DOHH2 (cell line): ENCODE measurements around the gene VKORC1.

ENCODE experiments used
- H3F3A ChIP-seq: fragments of 200-600 bp; sonication (generic), shearing (Covaris generic); 2 replicates; pipeline ENCODE4 v1.6.0; 2016; ENCODE audit warnings: antibody characterized with exemption, mild to moderate bottlenecking; ENCODE audit not compliant: control insufficient read depth, insufficient read depth
- H3K27ac ChIP-seq: fragments of 200-600 bp; sonication (generic); 2 replicates; pipeline ENCODE4 v1.5.1; 2014; ENCODE audit warnings: low read depth, mild to moderate bottlenecking, low read length, moderate library complexity
- H3K27me3 ChIP-seq: fragments of 200-600 bp; sonication (generic); 2 replicates; pipeline ENCODE4 v1.6.1; 2014; ENCODE audit warnings: mild to moderate bottlenecking, low read length, mixed read lengths; ENCODE audit not compliant: control insufficient read depth
- H3K36me3 ChIP-seq: fragments of 200-600 bp; sonication (generic); 2 replicates; pipeline ENCODE4 v1.6.1; 2014; ENCODE audit warnings: mild to moderate bottlenecking, low read length, moderate library complexity, mixed read lengths; ENCODE audit not compliant: control insufficient read depth
- H3K4me1 ChIP-seq: fragments of 200-600 bp; sonication (generic); 2 replicates; pipeline ENCODE4 v1.6.1; 2014; ENCODE audit warnings: mild to moderate bottlenecking, low read length, mixed read lengths; ENCODE audit not compliant: control insufficient read depth
- H3K4me2 ChIP-seq: fragments of 200-600 bp; sonication (generic); 2 replicates; pipeline ENCODE4 v1.6.0; 2014; ENCODE audit warnings: mild to moderate bottlenecking, low read length, moderate library complexity
- H3K4me3 ChIP-seq: fragments of 200-600 bp; sonication (generic); 2 replicates; pipeline ENCODE4 v1.5.1; 2014; ENCODE audit warnings: mild to moderate bottlenecking, low read length, mixed read lengths
- H3K79me2 ChIP-seq: fragments of 200-600 bp; sonication (generic); 2 replicates; pipeline ENCODE4 v1.6.1; 2014; ENCODE audit warnings: mild to moderate bottlenecking, low read length, mixed read lengths; ENCODE audit not compliant: control insufficient read depth
- H3K9me2 ChIP-seq: fragments of 200-600 bp; sonication (generic); replicated peaks from 2 replicates; pipeline ENCODE4 v1.6.1; 2014; ENCODE audit warnings: mild to moderate bottlenecking, low read length, mixed read lengths; ENCODE audit not compliant: control insufficient read depth
- H3K9me3 ChIP-seq: fragments of 200-600 bp; sonication (generic); 2 replicates; pipeline ENCODE4 v1.6.1; 2014; ENCODE audit warnings: antibody characterized with exemption, low read length, mixed read lengths; ENCODE audit not compliant: control insufficient read depth, insufficient read depth
- H4K20me1 ChIP-seq: fragments of 200-600 bp; sonication (generic); 2 replicates; pipeline ENCODE4 v1.6.0; 2014; ENCODE audit warnings: low read depth, mild to moderate bottlenecking, antibody characterized with exemption, low read length, moderate library complexity; ENCODE audit not compliant: control insufficient read depth, insufficient read depth
- CTCF ChIP-seq: fragments of 200-600 bp; sonication (generic); IDR thresholded peaks from one replicate; pipeline ENCODE4 v1.5.1; 2014; ENCODE audit warnings: antibody characterized with exemption, mild to moderate bottlenecking, low read depth, low read length; ENCODE audit not compliant: poor library complexity, severe bottlenecking
- EZH2phosphoT487 ChIP-seq: fragments of 200-600 bp; sonication (generic); IDR thresholded peaks from 2 replicates; pipeline ENCODE4 v1.6.1; 2017; ENCODE audit warnings: borderline replicate concordance, mild to moderate bottlenecking, antibody characterized with exemption, low read length, moderate library complexity, mixed read lengths

VKORC1 gene

GRCh38 chr16:31085873-31086628 is 8.5 kb downstream of the VKORC1 start:
- Histone ChIP-seq H3K9me3 (no peaks in the 10 kb centered on the region), H4K20me1 (0 out of 2 replicates have a peak, but pooled peaks cover 4% of the 10 kb centered on the region), H3K4me2 (no peak overlapping the region), H3K27ac (no peak overlapping the region), H3K27me3 (no peaks in the 10 kb centered on the region), H3K4me3 (no peak overlapping the region), H3K9me2 (no peaks in the 10 kb centered on the region), H3K79me2 (peaks cover 8% of the 10 kb centered on the region), H3F3A (no peaks in the 10 kb centered on the region), H3K36me3 (peaks cover 54% of the 10 kb centered on the region), H3K4me1 (peaks cover 3% of the 10 kb centered on the region; the same call in 1 of the 2 replicates)
- TF ChIP-seq CTCF (no peak), EZH2phosphoT487 (no peak)

GRCh38 chr16:31085411-31085810 is 9.2 kb downstream of the VKORC1 start:
- H3K27ac ChIP-seq = no peak overlapping the region
- TF ChIP-seq CTCF (no peak), EZH2phosphoT487 (no peak)
- H3K9me3 ChIP-seq = no peaks in the 10 kb centered on the region
- H3K9me2 ChIP-seq = no peaks in the 10 kb centered on the region
- H3K4me1 ChIP-seq = peaks cover 3% of the 10 kb centered on the region; the same call in 1 of the 2 replicates
- H4K20me1 ChIP-seq = 0 out of 2 replicates have a peak, but pooled peaks cover 4% of the 10 kb centered on the region
- peaks cover 10% of the 10 kb centered on the region for H3K79me2 ChIP-seq
- H3K4me3 ChIP-seq = no peak overlapping the region
- H3K4me2 ChIP-seq = no peak overlapping the region
- H3K36me3 ChIP-seq = peaks cover 54% of the 10 kb centered on the region
- no peaks in the 10 kb centered on the region for H3K27me3 ChIP-seq
- H3F3A ChIP-seq = no peaks in the 10 kb centered on the region

DNA sequence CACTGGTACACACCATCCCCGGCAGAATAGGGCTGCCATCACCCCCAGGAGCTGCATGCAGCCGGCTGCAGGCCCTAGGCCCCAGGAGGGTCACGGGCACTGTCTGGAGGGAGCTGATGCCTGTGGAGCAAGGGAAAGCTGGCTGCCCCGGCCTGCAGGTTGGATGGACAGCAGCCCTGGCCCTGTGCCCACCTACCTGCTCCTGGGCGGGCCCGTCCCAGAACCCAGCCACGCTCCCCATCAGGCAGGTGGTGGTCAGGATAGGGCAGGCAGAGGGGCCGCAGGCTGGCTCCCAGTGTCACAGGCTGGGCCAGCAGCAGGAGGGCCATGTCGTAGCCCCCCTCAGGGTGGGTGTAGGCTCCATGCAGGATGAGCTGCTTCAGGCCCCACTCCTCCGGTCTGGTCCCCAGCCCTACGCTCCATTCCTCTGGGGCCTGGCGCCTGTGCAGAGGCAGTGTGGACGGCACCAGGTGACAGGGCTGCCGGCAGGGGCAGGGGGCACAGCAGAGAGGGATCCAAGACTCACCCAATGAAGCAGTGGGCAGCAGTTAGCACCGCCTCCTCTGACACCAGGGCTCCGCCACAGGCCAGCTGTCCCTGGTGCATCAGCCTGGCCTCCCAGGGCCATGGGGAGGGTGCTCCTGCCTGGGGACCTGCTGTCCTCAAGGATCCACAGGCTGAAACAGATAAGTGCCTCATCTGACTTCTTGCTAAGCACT is 9.9 kb downstream of the VKORC1 start:
- Histone ChIP-seq H3K27ac (no peak overlapping the region), H3K4me2 (no peak overlapping the region), H3K4me1 (peaks cover 3% of the 10 kb centered on the region; the same call in 1 of the 2 replicates), H3K4me3 (no peak overlapping the region), H3K9me2 (no peaks in the 10 kb centered on the region), H3K9me3 (no peaks in the 10 kb centered on the region), H3K79me2 (peaks cover 16% of the 10 kb centered on the region), H4K20me1 (0 out of 2 replicates have a peak, but pooled peaks cover 4% of the 10 kb centered on the region), H3K27me3 (no peaks in the 10 kb centered on the region), H3F3A (no peaks in the 10 kb centered on the region), H3K36me3 (peaks cover 60% of the 10 kb centered on the region)
- TF ChIP-seq EZH2phosphoT487 (no peak), CTCF (no peak)
